ENCODE measurements around the gene ALDOA.

DNA sequence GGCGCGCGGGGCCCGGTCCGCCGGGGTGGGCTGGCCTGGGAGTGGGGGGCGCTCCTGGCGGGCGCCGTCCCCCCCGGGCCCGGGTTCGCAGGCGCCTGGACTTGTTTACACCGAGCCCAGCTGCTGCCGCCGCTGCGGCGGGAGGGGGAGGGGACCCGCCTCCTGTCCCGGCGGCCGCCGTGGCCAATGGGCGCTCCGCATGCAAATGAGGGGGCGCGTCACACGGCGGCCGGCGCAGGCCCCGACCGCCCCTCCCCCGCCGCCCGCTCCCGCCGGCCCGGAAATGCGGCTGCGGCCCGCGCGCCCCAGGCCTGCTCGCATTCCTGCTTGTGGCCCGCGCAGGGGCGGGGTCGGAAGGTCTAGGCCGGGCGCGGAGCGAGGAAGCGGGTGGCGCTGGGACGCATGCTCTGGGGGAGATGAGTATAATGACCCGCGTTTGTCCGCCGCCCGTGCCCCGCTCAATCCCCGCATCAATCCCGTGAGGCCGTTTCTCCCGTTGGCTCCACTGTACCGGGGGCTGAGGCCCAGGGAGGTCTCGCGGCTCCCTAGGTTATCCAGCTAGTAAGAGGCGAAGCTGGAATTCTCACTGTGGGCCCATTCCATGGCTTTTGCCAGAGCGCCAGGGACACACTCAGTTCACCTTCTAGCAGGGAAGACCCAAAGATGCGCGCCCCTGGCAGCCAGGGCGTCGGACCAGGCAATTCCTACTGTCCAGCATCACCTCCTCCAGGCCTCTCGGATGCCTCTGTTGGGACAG is 30.7 kb downstream of the ALDOA start, which contains the start of gene YPEL3:
- no peak for TF ChIP-seq GATA2 (IDR thresholded peaks at IDR 0.05; ENCODE audit: low read depth, low read length)
- no peak for TF ChIP-seq GATA3 (IDR thresholded peaks at IDR 0.05; ENCODE audit: low read depth, low read length)
